NCI-H2171 (cell line): Measurements from ENCODE around the gene ACVR2B.

Experiments used
- DNase-seq: peaks from one replicate; lab custom pipeline; 2025; lab: John Stamatoyannopoulos, UW

ACVR2B gene

GRCh38 chr3:38458796-38459498, 5.3 kb downstream of the ACVR2B start:
- no peak for DNase-seq

DNA sequence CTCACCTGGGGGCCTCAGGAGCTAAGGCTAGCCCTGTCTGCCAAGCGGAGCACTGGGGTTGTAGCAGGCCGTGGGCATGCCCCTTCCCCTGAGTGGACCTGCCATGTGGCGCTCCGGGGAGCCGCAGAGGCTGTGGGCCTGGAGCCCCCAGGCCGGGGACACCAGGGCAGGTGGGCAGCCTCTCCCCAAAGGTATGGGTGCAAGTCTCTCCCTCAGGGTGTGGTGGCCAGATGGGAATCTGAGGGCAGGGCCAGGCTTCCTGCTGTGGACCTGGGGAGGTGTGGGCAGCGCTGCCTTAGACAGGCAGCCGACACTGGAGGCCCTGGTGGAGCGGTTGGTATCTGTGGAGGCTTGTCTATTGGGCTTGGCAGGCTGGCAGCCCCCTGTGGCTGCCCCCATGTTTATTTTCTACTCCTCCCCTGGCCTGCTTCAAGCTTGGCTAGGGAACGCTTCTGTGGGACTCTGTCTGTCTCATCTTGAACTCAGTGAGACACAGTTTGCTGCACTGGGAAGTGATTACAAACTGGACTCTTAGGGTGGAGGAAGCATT, 5.9 kb downstream of the ACVR2B start:
- no peak for DNase-seq

DNA sequence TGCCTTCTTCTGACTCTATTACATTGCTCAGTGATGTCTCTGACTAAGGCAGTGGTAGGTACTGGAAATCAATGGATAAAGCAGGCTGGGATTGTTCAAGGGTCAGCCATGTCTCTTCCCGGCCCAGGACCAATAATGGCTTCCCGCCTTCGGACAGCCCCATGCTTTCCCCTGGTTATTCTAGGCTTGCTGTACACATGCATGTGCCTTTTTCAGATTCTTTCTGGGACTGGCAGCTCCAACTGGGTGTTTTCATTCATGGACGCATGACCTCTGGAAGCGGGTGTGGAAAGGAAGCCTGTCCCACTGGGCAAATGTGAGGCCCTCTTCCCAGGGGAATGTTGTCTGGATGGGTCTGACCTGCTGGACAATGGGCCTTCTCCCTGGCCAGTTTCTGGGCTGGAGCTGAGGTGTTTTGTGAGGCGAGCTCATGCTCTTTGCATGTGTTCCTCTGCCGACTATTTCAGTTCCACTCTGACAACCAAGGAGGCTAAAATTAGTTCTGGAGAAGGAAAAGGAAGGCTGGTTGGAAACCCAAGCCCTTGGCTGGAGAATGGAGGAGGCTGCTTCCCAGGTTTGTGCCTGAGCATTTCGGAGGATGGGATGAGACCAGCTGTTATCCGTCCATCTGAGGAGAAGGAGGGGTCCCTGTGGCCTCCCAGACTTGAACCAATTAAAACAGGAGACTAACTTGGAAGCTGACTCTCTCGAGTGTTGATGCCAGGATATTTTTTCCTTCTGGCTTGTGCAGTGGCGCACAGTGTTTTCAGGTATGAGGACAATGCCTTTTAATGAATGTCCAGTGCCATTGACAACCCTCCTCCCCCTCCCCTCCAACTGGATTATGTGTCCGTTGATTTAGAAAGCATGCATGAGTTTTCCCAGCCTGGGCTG, 6.9 kb downstream of the ACVR2B start:
- no peak for DNase-seq

DNA sequence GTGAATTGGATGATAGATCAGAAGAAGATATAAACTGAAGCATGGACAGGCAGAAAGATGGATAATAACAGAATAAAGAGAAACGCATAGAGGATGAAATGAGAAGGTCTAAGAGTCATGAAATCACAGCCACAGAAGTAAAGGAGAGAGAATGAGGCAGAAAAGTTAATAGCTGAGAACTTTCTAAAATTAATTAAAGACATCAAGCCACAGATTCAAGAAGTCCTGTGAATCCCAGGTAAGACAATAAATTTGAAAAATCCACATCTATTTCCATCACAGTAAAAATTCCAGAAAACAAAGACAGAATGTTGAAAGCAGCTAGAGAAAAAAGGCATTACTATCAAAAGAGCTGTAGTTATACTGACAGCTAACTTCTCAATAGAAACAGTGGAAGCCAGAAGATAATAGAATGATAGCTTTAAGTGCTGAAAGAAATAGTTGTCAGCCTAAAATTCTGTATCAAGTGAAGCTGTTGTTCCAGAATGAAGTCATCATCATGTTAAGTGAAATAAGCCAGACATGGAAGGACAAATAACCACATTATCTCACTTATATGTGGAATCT, 12.0 kb downstream of the ACVR2B start:
- DNase-seq: no peak

DNA sequence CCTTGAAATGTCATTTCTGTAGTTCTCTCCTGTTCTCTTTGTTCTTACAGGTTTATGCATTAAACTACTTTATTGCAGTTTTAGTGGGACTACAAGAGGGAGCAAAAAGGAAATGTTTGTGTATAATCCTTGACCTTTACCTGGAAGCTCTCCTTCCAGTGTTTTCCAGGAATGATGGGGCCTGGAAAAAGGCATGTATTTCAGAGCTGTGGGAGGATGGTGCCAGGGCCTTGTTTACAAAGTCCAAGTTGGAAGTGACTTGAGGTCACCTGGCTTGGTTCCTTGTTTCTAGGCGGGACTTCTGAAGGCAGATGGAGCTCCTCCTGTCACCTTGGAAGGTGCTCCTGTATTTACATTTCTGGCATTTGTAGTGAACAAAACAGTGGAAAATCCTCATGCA, 15.1 kb downstream of the ACVR2B start:
- DNase-seq: no peak

DNA sequence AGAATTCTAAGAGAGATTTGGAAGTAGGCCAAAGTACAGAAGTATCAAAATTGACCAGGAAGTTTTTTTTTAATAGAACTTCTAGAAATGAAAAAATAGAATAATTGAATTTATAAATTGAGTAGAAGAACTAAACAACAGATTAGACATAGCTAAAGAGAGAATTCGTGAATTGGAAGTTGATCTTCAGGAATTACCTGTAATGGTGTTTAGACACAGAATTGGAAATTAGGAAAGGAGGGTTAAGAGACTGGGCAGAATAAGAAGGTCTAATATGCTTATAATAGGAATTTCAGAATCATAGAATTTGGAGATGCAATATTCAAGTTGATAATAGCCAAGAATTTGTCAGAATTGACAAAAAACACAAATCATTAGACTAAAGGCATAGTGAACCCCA, 16.2 kb downstream of the ACVR2B start:
- no peak for DNase-seq

- no peak for DNase-seq
Measured at GRCh38 chr3:38471260-38471857, 17.7 kb downstream of the ACVR2B start.

DNA sequence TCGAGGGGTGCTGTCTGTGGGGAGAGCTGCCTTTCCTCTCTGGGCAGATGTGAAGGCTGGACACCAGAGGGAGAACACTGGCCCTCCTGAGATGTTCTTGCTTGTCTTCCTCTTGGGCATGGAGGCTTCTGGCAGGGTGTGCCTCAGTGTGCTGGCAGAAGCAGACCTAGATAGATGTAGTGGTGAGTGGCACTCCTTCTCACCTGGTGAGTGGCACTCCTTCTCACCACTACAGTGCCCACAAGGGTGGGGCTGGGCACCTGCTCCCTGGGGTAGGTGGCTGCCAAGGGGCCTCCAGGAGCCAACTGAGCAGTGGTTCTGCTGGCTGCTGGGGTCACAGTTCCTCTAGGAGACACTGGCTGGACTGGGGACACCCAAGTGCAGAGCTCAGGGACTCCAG, 18.7 kb downstream of the ACVR2B start:
- DNase-seq: no peak

GRCh38 chr3:38473229-38473628, 19.5 kb downstream of the ACVR2B start:
- no peak for DNase-seq

GRCh38 chr3:38474928-38475605, 21.4 kb downstream of the ACVR2B start:
- DNase-seq: no peak

- DNase-seq: no peak
Measured at GRCh38 chr3:38475716-38476115, 22.0 kb downstream of the ACVR2B start.

DNA sequence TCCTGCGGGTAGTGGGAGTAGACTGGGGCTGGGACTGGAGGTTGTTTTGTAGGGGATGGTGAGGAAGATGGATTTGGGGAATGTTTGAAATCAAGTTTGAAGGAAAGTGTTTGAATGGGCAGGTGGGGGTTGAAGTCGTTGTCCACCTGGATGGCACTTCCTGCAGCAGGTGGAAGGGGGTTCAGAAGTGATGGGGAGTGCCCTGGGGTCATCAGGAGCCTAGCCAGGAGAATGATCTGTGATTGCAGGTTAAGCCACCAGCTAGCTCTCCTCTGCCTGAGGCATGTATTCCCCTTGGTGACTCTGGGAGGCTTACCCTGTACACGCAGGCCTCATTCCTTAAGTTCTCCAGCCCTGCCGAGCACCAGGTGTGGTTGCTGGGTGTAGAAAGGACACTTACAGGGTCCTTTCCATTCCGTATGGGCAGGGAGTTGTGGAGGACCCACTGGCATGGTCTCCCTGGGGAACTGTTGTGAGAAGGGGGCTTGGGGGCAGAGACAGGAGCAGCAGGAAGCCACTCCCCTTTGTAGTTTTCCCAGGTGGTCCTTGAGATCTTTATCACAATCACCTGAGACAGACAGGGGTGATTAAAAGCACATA, 22.6 kb downstream of the ACVR2B start:
- no peak for DNase-seq

DNA sequence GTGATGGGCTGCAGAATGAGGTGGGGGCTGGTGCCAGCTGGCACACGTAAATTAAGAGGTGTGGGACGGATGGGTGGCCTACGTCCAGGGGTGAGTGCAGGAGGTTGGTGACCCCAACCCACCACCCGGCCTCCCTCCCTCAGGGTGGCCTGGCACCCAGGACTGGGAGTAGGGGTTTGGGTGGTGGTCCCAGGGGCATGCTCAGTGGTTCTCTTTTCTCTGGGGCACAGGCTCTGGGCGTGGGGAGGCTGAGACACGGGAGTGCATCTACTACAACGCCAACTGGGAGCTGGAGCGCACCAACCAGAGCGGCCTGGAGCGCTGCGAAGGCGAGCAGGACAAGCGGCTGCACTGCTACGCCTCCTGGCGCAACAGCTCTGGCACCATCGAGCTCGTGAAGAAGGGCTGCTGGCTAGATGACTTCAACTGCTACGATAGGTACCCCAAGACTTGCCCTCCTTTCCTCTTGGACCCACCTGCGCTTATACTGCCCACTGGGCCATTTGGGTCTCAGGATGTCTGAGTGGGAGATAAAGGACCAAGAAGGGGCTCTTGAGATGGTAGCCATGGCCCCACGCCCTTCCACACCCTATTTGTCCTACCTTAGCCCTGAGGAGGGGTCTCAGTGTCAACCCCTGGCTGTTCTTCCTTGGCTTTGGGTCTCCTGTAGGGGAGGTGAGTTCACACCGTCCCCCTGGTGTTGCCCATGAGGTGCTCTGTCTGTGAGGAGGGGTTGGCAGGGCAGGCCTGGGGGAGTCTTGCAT, 23.5 kb downstream of the ACVR2B start:
- DNase-seq: no peak

GRCh38 chr3:38477839-38478450, 24.3 kb downstream of the ACVR2B start:
- no peak for DNase-seq

DNA sequence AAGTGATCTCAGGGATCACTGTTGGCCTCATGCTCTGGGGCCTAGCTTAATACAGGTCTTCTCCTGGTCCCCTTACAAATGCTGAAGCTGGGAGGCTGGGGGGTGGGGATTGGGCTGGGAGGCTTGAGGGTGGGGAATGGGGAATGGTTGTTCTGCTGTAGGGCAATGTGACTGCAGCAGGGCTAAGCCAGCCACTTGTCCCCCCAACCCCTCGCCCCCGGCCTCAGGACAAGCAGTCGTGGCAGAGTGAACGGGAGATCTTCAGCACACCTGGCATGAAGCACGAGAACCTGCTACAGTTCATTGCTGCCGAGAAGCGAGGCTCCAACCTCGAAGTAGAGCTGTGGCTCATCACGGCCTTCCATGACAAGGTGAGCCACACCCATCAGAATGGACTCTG, 25.2 kb downstream of the ACVR2B start:
- DNase-seq: no peak

GRCh38 chr3:38479431-38480092, 25.9 kb downstream of the ACVR2B start:
- no peak for DNase-seq

GRCh38 chr3:38480093-38480445, 26.4 kb downstream of the ACVR2B start:
- DNase-seq: no peak

DNA sequence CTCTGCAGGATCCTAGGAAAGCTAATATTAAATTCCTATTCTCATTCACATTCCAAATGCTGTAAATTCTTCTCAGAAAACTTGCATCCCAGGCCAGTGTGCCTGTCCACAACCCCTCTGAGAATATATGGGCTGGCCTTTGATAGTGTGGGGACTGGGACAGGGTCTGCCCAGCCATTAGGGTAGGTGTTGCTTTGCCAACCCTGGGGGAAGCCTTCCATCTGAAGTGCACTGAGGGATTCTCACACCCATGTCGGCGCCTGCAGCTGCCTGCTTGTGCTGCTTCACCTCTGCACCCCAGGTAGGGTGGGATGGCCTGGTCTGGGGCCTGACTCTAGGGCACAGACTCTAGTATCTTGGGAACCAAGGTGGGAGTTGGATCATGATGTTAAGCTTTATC, 27.2 kb downstream of the ACVR2B start:
- DNase-seq: no peak

GRCh38 chr3:38482951-38483350, 29.3 kb downstream of the ACVR2B start:
- no peak for DNase-seq

DNA sequence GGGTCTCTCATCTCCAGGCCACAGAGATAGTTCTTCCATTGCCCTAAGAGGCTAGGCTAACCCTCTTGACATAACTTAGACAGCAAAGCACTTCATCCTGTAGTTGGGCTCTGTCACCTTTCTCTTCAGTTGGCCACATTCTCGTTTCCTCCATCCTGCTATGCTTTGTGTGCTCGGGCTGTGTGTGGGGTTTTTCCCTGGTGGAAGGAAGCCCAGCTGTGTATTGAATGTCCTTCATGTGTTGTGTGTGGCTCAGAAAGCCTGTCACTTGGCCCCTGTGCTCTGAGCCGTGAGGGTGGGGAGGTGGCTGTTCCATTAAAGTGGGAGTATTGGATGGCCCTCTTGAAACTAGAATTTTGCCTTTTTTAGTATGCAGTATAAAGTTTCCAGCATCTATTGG, 33.6 kb downstream of the ACVR2B start:
- no peak for DNase-seq
